Fibroblast of lung (primary cell): ENCODE data around the gene CELF2.

ENCODE experiments used
- CTCF ChIP-seq, 2 donors: IDR thresholded peaks in 1 of 2; conservative IDR thresholded peaks in 1 of 2; 1 replicate in 1 of 2; 2 replicates in 1 of 2; pipeline ENCODE4 v1.5.1; 2011 to 2012; ENCODE audit warnings: low read length in 2 of 2, control low read depth in 1 of 2, inconsistent platforms in 1 of 2, low read depth in 1 of 2, mild to moderate bottlenecking in 1 of 2
- EZH2 ChIP-seq: IDR thresholded peaks from 2 replicates; pipeline ENCODE4 v1.5.1; 2012; ENCODE audit warnings: low read length, control low read depth, mild to moderate bottlenecking; ENCODE audit errors: missing control alignments

GRCh38 chr10:10986606-10987005 is 31.1 kb upstream of the CELF2 start:
- TF ChIP-seq CTCF (conservative IDR thresholded peaks at IDR 0.05 in 1 of 2, IDR thresholded peaks at IDR 0.05 in 1 of 2; ENCODE audit: low read depth in 1 of 2, low read length in 2 of 2) (no peak), EZH2 (no peak)
